ENCODE data around the gene ACP2.
A peak's percentile ranks its signal among the peaks of the same experiment; 100 is the strongest.

DNA sequence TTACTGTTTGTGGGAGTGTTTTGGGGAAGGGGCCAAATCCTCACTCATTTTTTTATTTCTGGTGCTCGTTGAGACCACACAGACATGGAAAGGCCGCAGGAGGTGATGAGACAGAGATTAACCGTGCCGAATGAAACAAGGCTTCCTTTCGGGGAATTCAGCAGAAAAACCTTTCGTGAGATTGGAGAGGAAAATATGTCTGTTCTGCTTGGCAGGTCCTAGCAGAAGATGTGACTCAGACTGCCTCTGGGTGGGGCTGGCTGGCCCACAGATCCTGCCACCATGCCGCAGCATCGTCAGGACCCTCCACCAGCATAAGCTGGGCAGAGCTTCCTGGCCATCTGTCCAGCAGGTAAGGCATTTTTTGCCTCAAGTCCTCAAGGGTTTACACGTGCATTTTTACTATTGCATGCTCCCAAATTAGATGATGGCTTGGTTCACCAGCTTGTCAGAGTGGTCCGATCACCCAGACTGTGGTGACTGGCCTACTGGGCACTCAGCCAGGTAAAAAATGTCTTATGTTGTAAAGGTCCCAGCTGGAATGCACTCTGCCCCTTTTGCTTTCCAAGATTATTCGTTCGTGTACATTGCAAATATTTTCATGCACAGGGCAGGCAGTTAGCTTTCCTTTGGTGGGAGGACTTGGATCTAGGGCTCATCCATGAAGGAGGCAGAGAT lies 32.4 kb downstream of the ACP2 start:
- no peak for TF ChIP-seq POLR2A (IDR thresholded peaks at IDR 0.05; ENCODE audit: extremely low read depth, insufficient read length)
- TF ChIP-seq, protein P1, sequence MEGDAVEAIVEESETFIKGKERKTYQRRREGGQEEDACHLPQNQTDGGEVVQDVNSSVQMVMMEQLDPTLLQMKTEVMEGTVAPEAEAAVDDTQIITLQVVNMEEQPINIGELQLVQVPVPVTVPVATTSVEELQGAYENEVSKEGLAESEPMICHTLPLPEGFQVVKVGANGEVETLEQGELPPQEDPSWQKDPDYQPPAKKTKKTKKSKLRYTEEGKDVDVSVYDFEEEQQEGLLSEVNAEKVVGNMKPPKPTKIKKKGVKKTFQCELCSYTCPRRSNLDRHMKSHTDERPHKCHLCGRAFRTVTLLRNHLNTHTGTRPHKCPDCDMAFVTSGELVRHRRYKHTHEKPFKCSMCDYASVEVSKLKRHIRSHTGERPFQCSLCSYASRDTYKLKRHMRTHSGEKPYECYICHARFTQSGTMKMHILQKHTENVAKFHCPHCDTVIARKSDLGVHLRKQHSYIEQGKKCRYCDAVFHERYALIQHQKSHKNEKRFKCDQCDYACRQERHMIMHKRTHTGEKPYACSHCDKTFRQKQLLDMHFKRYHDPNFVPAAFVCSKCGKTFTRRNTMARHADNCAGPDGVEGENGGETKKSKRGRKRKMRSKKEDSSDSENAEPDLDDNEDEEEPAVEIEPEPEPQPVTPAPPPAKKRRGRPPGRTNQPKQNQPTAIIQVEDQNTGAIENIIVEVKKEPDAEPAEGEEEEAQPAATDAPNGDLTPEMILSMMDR (IDR thresholded peaks at IDR 0.05; ENCODE audit: low read depth, low read length), result peak; percentile 5

All from NB4 (cell line).